Measurements from ENCODE around the gene ABCA4. TPM values are rescaled to one million over a fixed set of nuclear protein-coding genes. Genes with fewer than 3 reads are reported as not detected.

Gene ABCA4
- total RNA-seq, 1 experiment from 2014 or later = 0.09 TPM

DNA sequence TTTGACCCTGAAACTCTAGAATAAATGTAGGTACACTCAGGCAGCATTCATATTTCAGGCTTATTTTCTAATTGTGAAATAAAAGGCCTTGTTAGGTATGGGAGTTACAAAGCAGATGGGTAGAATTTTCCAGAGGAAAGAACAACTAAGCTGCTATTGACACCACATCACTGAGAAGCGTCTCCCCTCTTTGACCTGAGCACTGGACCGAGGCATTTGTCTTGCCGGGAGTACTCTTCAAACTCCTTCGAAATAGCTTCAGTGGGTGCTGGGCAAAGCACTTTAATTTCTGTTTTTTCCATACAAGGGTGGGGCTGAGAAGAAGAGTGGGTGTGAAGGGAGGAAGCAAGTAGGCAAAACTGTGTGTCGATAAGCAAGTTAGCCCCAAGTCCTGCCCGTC, 36.4 kb downstream of the ABCA4 start:
- Mint-ChIP-seq H3K9me3 (no peaks in the 10 kb centered on the region), H3K4me1 (no peaks in the 10 kb centered on the region), H3K27ac (no peak overlapping the region), H3K27me3 (ENCODE audit: low read depth) (peaks cover 13% of the 10 kb centered on the region), H3K4me3 (no peak overlapping the region), H3K36me3 (no peaks in the 10 kb centered on the region)
- ATAC-seq (no peak), DNase-seq (ENCODE audit: low spot score) (no peak)
- ChIA-PET CTCF (interaction anchor here (0.9 to 1.1 kb wide), 2 partner anchors 21 to 43 kb away, joined by 3 to 4 read pairs; no protein-coding TSS in a partner anchor), POLR2A (no interaction called here)
- TF ChIP-seq NR3C1 (CRISPR knock-in tag; conservative IDR thresholded peaks at IDR 0.05; ENCODE audit: low read depth) (no peak), SMAD4 (CRISPR knock-in tag; IDR thresholded peaks at IDR 0.05) (no peak), CREM (CRISPR knock-in tag; IDR thresholded peaks at IDR 0.05) (no peak), ETV6 (CRISPR knock-in tag; IDR thresholded peaks at IDR 0.05) (no peak)
- TF ChIP-seq, protein P1, sequence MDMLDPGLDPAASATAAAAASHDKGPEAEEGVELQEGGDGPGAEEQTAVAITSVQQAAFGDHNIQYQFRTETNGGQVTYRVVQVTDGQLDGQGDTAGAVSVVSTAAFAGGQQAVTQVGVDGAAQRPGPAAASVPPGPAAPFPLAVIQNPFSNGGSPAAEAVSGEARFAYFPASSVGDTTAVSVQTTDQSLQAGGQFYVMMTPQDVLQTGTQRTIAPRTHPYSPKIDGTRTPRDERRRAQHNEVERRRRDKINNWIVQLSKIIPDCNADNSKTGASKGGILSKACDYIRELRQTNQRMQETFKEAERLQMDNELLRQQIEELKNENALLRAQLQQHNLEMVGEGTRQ (CRISPR knock-in tag; IDR thresholded peaks at IDR 0.05) = no peak
- TF ChIP-seq, protein P2, sequence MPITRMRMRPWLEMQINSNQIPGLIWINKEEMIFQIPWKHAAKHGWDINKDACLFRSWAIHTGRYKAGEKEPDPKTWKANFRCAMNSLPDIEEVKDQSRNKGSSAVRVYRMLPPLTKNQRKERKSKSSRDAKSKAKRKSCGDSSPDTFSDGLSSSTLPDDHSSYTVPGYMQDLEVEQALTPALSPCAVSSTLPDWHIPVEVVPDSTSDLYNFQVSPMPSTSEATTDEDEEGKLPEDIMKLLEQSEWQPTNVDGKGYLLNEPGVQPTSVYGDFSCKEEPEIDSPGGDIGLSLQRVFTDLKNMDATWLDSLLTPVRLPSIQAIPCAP (CRISPR knock-in tag; IDR thresholded peaks at IDR 0.05) = no peak

- ChIA-PET POLR2A (no interaction called here), CTCF (interaction anchor here (0.9 to 1.1 kb wide), 2 partner anchors 21 to 43 kb away, joined by 3 to 4 read pairs; no protein-coding TSS in a partner anchor)
- Mint-ChIP-seq H3K9me3 (no peaks in the 10 kb centered on the region), H3K27ac (no peak overlapping the region), H3K4me3 (no peak overlapping the region), H3K36me3 (no peaks in the 10 kb centered on the region), H3K27me3 (ENCODE audit: low read depth) (peaks cover 13% of the 10 kb centered on the region), H3K4me1 (peaks cover 3% of the 10 kb centered on the region; the same call in 1 of the 2 replicates)
- ATAC-seq (no peak), DNase-seq (ENCODE audit: low spot score) (no peak)
- no peak for TF ChIP-seq ZSCAN18 (CRISPR knock-in tag; IDR thresholded peaks at IDR 0.05)
- no peak for TF ChIP-seq NR2C2 (CRISPR knock-in tag; IDR thresholded peaks at IDR 0.05)
- TF ChIP-seq AFF4 (CRISPR knock-in tag; IDR thresholded peaks at IDR 0.05; ENCODE audit: borderline replicate concordance) = no peak
- TF ChIP-seq HMGXB4 (CRISPR knock-in tag; IDR thresholded peaks at IDR 0.05) = no peak
- no peak for TF ChIP-seq ZBTB43 (CRISPR knock-in tag; IDR thresholded peaks at IDR 0.05)
- TF ChIP-seq CREM (CRISPR knock-in tag; IDR thresholded peaks at IDR 0.05) = no peak
- no peak for TF ChIP-seq ATF6 (CRISPR knock-in tag; IDR thresholded peaks at IDR 0.05)
- no peak for TF ChIP-seq IRF2 (CRISPR knock-in tag; IDR thresholded peaks at IDR 0.05; ENCODE audit: borderline replicate concordance, low read depth)
- no peak for TF ChIP-seq HMGA2 (CRISPR knock-in tag; IDR thresholded peaks at IDR 0.05)
- TF ChIP-seq E2F5 (CRISPR knock-in tag; IDR thresholded peaks at IDR 0.05) = no peak
- TF ChIP-seq ATF3 (CRISPR knock-in tag; conservative IDR thresholded peaks at IDR 0.05) = no peak
Measured at GRCh38 chr1:94084085-94084484, 36.9 kb downstream of the ABCA4 start.

Data from WTC11 (cell line).